ENCODE data around the gene GASK1A. TPM values are rescaled to one million over a fixed set of nuclear protein-coding genes. Genes with fewer than 3 reads are reported as not detected.

Gene GASK1A
- total and polyA plus RNA-seq, 2 of the 4 experiments (the other 2 are of a cell fraction) = 0.18 to 0.19 TPM

- H3K9me3 ChIP-seq (ENCODE audit: control insufficient read depth, insufficient read depth, low read length) = no peaks in the 10 kb centered on the region; the same call in 1 of the 2 replicates
- H2AK9ac ChIP-seq (replicated peaks; ENCODE audit: low read depth, low read length, poor library complexity) = no peak overlapping the region
- no peak overlapping the region for H3K27ac ChIP-seq (ENCODE audit: insufficient read depth, low read length)
- H4K5ac ChIP-seq (ENCODE audit: low read depth, low read length) = no peak overlapping the region
- H4K8ac ChIP-seq (ENCODE audit: low read depth in 2 of 2, low read length in 2 of 2) = no peak overlapping the region
- no peak overlapping the region for H3K14ac ChIP-seq (replicated peaks; ENCODE audit: low read depth, low read length)
- no peak overlapping the region for H3K23ac ChIP-seq (ENCODE audit: low read depth, low read length)
- H2AK5ac ChIP-seq (ENCODE audit: low read depth, low read length) = no peak overlapping the region
- DNase-seq (no peak), ATAC-seq (ENCODE audit: low read depth) (no peak)
- no peak overlapping the region for H3K18ac ChIP-seq (ENCODE audit: low read depth, low read length)
- H3K56ac ChIP-seq (ENCODE audit: extremely low read depth, insufficient read depth, low read length) = no peak overlapping the region
- WGBS, 2 experiments (ENCODE audit: extremely low coverage in 2 of 2, insufficient read length in 1 of 2) = 20% methylated on average over 1 of the region's 1 CpG; no CpG with 5 or more reads in 1 of the 2 experiments
- ChIA-PET POLR2A (ENCODE audit: unreplicated experiment) (no interaction called here), CTCF (no interaction called here)
- dilution Hi-C loops (cut with HindIII; ENCODE audit: low sequenced_read_pairs, unreplicated experiment) = no loop called here
- intact Hi-C loops (cut with micrococcal nuclease) = no loop called here
- H2BK5ac ChIP-seq (ENCODE audit: low read depth, low read length, poor library complexity, severe bottlenecking) = no peak overlapping the region
- no peak overlapping the region for H3K4me3 ChIP-seq (ENCODE audit: insufficient read depth, low read depth, low read length)
- BruUV-seq (replicated peaks) = no TSS peak
- no peaks in the 10 kb centered on the region for H3K36me3 ChIP-seq (ENCODE audit: control insufficient read depth, insufficient read depth, low read length)
- H2BK15ac ChIP-seq (ENCODE audit: low read depth, low read length) = no peak overlapping the region
- no peak overlapping the region for H2BK20ac ChIP-seq (ENCODE audit: low read depth, low read length)
- no peak overlapping the region for H3K4ac ChIP-seq (ENCODE audit: low read depth, low read length)
- no peak overlapping the region for H2AFZ ChIP-seq (replicated peaks; ENCODE audit: low read length, poor library complexity)
- no peak overlapping the region for H4K91ac ChIP-seq (ENCODE audit: insufficient read depth, low read depth, low read length)
- in situ Hi-C loops (cut with MboI; ENCODE audit: low sequenced_read_pairs) = no loop called here
- no peaks in the 10 kb centered on the region for H4K20me1 ChIP-seq (ENCODE audit: insufficient read depth, low read length)
- H3K27me3 ChIP-seq (ENCODE audit: control insufficient read depth, insufficient read depth, low read length) = no peaks in the 10 kb centered on the region
- no peak overlapping the region for H3K4me2 ChIP-seq (ENCODE audit: low read depth, low read length)
- no peak overlapping the region for H2BK120ac ChIP-seq (ENCODE audit: low read depth, low read length)
- TF ChIP-seq MAFK (IDR thresholded peaks at IDR 0.05; ENCODE audit: low read depth, low read length) (no peak), NFE2L2 (IDR thresholded peaks at IDR 0.05; ENCODE audit: low read depth, low read length) (no peak), FOS (IDR thresholded peaks at IDR 0.05; ENCODE audit: low read depth, low read length) (no peak), POLR2A (IDR thresholded peaks at IDR 0.05; ENCODE audit: low read depth, low read length) (no peak), MAZ (IDR thresholded peaks at IDR 0.05; ENCODE audit: borderline replicate concordance, low read depth, low read length) (no peak), USF2 (IDR thresholded peaks at IDR 0.05; ENCODE audit: low read depth, low read length) (no peak), CHD1 (IDR thresholded peaks at IDR 0.05; ENCODE audit: low read depth, low read length) (no peak), MXI1 (IDR thresholded peaks at IDR 0.05; ENCODE audit: borderline replicate concordance, low read depth, low read length) (no peak), SMC3 (IDR thresholded peaks at IDR 0.05; ENCODE audit: low read depth, low read length) (no peak), RCOR1 (IDR thresholded peaks at IDR 0.05; ENCODE audit: insufficient replicate concordance, low read length) (no peak), RAD21 (IDR thresholded peaks at IDR 0.05; ENCODE audit: low read length) (no peak), RFX5 (IDR thresholded peaks at IDR 0.05; ENCODE audit: low read depth, low read length) (no peak), BHLHE40 (IDR thresholded peaks at IDR 0.05; ENCODE audit: low read depth, low read length) (no peak), ELK1 (IDR thresholded peaks at IDR 0.05; ENCODE audit: borderline replicate concordance, low read depth, low read length) (no peak), CEBPB (IDR thresholded peaks at IDR 0.05; ENCODE audit: low read depth, low read length) (no peak), CTCF (conservative IDR thresholded peaks at IDR 0.05; ENCODE audit: low read depth, low read length) (no peak)
- H3K4me1 ChIP-seq (ENCODE audit: control insufficient read depth, insufficient read depth, low read length) = no peaks in the 10 kb centered on the region
- H3K9ac ChIP-seq (ENCODE audit: low read depth, low read length) = no peak overlapping the region
- no peaks in the 10 kb centered on the region for H3K79me1 ChIP-seq (ENCODE audit: low read depth in 1 of 2, low read length in 2 of 2)
- H3K9me1 ChIP-seq (ENCODE audit: insufficient read depth, low read length) = no peaks in the 10 kb centered on the region
Observed at GRCh38 chr3:42935472-42935871, 43.6 kb upstream of the GASK1A start.

Data from IMR-90 (cell line).